Type B pancreatic cell (in vitro differentiated cells): ENCODE data around the gene NRDC. TPM values are rescaled to one million over a fixed set of nuclear protein-coding genes. Genes with fewer than 3 reads are reported as not detected.

Experiments used
- DNase-seq: peaks from one replicate; pipeline ENCODE4 v3.0.0; 2021; ENCODE audit warnings: mixed read lengths; ENCODE audit not compliant: unreplicated experiment; ENCODE audit errors: extremely low spot score
- H3K27ac Mint-ChIP-seq: 2 replicates; pipeline ENCODE4 v1.8.0; 2021; ENCODE audit warnings: mild to moderate bottlenecking, mixed read lengths
- H3K27me3 Mint-ChIP-seq: 2 replicates; pipeline ENCODE4 v1.8.0; 2021; ENCODE audit warnings: mixed read lengths
- H3K36me3 Mint-ChIP-seq: 2 replicates; pipeline ENCODE4 v1.8.0; 2021; ENCODE audit warnings: mixed read lengths
- H3K4me1 Mint-ChIP-seq: one replicate; pipeline ENCODE4 v1.8.0; 2021; ENCODE audit warnings: mixed read lengths; ENCODE audit not compliant: unreplicated experiment
- H3K4me3 Mint-ChIP-seq: 2 replicates; pipeline ENCODE4 v1.8.0; 2021; ENCODE audit warnings: mild to moderate bottlenecking, mixed read lengths
- H3K9me3 Mint-ChIP-seq: 2 replicates; pipeline ENCODE4 v1.8.0; 2021; ENCODE audit warnings: mixed read lengths
- total RNA-seq: library from RNA; stranded (reverse); gene quantifications from 2 replicates; pipeline ENCODE4 v1.2.1, GENCODE V29; 2021; ENCODE audit warnings: low replicate concordance
- TF ChIP-seq, protein P1 (sequence below): fragments of 200-600 bp; sonication (generic); conservative IDR thresholded peaks from 2 replicates; pipeline ENCODE4 v1.5.0; 2021; ENCODE audit warnings: antibody characterized with exemption, mild to moderate bottlenecking

Gene NRDC
- total RNA-seq, 1 donor from 2014 or later: 134 TPM

- Mint-ChIP-seq H3K36me3 (peaks cover 18% of the 10 kb centered on the region), H3K4me3 (no peak overlapping the region), H3K27ac (no peak overlapping the region), H3K9me3 (peaks cover 6% of the 10 kb centered on the region), H3K27me3 (no peaks in the 10 kb centered on the region), H3K4me1 (peaks cover under 1% of the 10 kb centered on the region)
- DNase-seq: no peak
- TF ChIP-seq, protein P1, sequence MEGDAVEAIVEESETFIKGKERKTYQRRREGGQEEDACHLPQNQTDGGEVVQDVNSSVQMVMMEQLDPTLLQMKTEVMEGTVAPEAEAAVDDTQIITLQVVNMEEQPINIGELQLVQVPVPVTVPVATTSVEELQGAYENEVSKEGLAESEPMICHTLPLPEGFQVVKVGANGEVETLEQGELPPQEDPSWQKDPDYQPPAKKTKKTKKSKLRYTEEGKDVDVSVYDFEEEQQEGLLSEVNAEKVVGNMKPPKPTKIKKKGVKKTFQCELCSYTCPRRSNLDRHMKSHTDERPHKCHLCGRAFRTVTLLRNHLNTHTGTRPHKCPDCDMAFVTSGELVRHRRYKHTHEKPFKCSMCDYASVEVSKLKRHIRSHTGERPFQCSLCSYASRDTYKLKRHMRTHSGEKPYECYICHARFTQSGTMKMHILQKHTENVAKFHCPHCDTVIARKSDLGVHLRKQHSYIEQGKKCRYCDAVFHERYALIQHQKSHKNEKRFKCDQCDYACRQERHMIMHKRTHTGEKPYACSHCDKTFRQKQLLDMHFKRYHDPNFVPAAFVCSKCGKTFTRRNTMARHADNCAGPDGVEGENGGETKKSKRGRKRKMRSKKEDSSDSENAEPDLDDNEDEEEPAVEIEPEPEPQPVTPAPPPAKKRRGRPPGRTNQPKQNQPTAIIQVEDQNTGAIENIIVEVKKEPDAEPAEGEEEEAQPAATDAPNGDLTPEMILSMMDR: no peak
These were observed 128.3 kb downstream of the NRDC start for GRCh38 chr1:51750218-51750617.

DNA sequence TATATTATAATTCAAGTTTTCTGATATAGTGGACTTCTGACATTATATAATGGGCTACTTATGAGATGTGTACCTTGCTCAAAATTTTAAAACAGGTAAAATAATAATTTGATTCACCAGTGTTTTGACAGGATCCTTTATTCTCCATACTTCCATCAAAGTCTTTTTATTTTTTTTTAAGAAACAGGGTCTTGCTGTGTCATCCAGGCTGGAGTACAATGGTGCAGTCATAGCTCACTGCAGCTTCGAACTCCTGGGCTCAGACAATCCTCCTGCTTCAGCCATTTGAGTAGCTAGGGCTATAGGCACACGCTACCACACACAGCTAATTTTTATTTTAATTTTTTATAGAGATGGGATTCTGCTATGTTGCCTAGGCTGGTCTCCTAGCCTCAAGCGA lies 129.4 kb downstream of the NRDC start:
- H3K27ac Mint-ChIP-seq: no peak overlapping the region
- peaks cover 20% of the 10 kb centered on the region for H3K36me3 Mint-ChIP-seq
- H3K4me3 Mint-ChIP-seq: no peak overlapping the region
- no peaks in the 10 kb centered on the region for H3K27me3 Mint-ChIP-seq
- H3K9me3 Mint-ChIP-seq: peaks cover 6% of the 10 kb centered on the region
- no peak for DNase-seq
- H3K4me1 Mint-ChIP-seq: peaks cover 6% of the 10 kb centered on the region
- TF ChIP-seq, protein P1: no peak

GRCh38 chr1:51745304-51745570 lies 133.3 kb downstream of the NRDC start:
- H3K36me3 Mint-ChIP-seq: peaks cover 13% of the 10 kb centered on the region
- no peak overlapping the region for H3K27ac Mint-ChIP-seq
- no peak overlapping the region for H3K4me3 Mint-ChIP-seq
- H3K27me3 Mint-ChIP-seq: no peaks in the 10 kb centered on the region
- H3K9me3 Mint-ChIP-seq: no peaks in the 10 kb centered on the region
- DNase-seq: no peak
- TF ChIP-seq, protein P1: no peak
- peaks cover 14% of the 10 kb centered on the region for H3K4me1 Mint-ChIP-seq

- TF ChIP-seq, protein P1: no peak
These were observed 133.8 kb downstream of the NRDC start for GRCh38 chr1:51744506-51745303.

DNA sequence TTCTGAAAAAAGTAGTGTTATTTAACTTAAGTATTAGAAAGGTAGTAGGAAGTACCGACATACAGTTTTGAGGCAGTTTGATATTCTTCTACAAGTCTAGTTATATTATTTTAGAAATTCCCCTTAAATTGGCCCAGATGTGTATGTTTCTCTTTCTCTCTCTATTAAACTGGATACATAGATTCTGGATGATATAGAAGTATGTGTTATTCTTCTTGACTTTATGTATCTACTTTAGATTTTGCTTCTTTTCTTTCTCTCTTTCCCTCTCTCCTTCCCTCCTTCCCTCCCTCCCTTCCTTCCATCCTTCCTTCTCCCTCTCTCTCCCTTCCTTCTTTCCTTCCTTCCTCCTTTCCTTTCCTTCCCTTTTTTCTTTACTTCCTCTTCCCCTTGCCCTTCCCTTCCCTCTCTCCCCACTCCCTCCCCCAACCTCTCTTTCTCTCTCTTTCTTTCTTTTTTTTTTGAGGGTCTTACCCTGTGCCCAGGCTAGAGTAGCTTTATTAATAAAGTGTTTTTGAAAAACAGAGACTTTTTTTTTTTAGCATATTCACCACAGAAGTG lies 137.3 kb downstream of the NRDC start:
- TF ChIP-seq, protein P1: no peak
- H3K4me3 Mint-ChIP-seq: no peak overlapping the region
- no peaks in the 10 kb centered on the region for H3K27me3 Mint-ChIP-seq
- no peak overlapping the region for H3K27ac Mint-ChIP-seq
- no peaks in the 10 kb centered on the region for H3K9me3 Mint-ChIP-seq
- peaks cover 24% of the 10 kb centered on the region for H3K4me1 Mint-ChIP-seq
- no peak for DNase-seq
- H3K36me3 Mint-ChIP-seq: peaks cover 13% of the 10 kb centered on the region

More at GRCh38 chr1:51744506-51745303, 133.8 kb downstream of the NRDC start:
- Mint-ChIP-seq H3K4me3 (no peak overlapping the region), H3K9me3 (no peaks in the 10 kb centered on the region), H3K27me3 (no peaks in the 10 kb centered on the region), H3K4me1 (peaks cover 14% of the 10 kb centered on the region), H3K36me3 (peaks cover 13% of the 10 kb centered on the region), H3K27ac (no peak overlapping the region)
- DNase-seq: no peak
